ENCODE data around the gene CTSA.

The CTSA gene

GRCh38 chr20:45944151-45944964 lies 53.2 kb downstream of the CTSA start:
- H3K36me3 Mint-ChIP-seq (ENCODE audit: low read depth): peaks cover 36% of the 10 kb centered on the region
- H3K9me3 Mint-ChIP-seq: no peaks in the 10 kb centered on the region

GRCh38 chr20:45944965-45945677 lies 54.0 kb downstream of the CTSA start:
- Mint-ChIP-seq H3K4me3 (no peak overlapping the region), H3K36me3 (ENCODE audit: low read depth) (peaks cover 30% of the 10 kb centered on the region), H3K9me3 (no peaks in the 10 kb centered on the region), H3K4me1 (no peaks in the 10 kb centered on the region), H3K27me3 (ENCODE audit: low read depth, poor library complexity) (peaks cover 3% of the 10 kb centered on the region), H3K27ac (peak overlapping the region; percentile 83)
- no peak for DNase-seq
- no peak for TF ChIP-seq CTCF (IDR thresholded peaks at IDR 0.05)

More at GRCh38 chr20:45944151-45944964, 53.2 kb downstream of the CTSA start:
- Mint-ChIP-seq H3K27ac (peak overlapping the region; percentile 83), H3K4me1 (peaks cover 5% of the 10 kb centered on the region), H3K4me3 (no peak overlapping the region), H3K27me3 (ENCODE audit: low read depth, poor library complexity) (peaks cover 3% of the 10 kb centered on the region)
- DNase-seq: no peak
- no peak for TF ChIP-seq CTCF (IDR thresholded peaks at IDR 0.05)

- Mint-ChIP-seq H3K27ac (no peak overlapping the region), H3K9me3 (no peaks in the 10 kb centered on the region), H3K4me1 (no peaks in the 10 kb centered on the region), H3K36me3 (ENCODE audit: low read depth) (peaks cover 28% of the 10 kb centered on the region), H3K27me3 (ENCODE audit: low read depth, poor library complexity) (peaks cover 3% of the 10 kb centered on the region), H3K4me3 (no peak overlapping the region)
- no peak for TF ChIP-seq CTCF (IDR thresholded peaks at IDR 0.05)
- no peak for DNase-seq
Measured at GRCh38 chr20:45945678-45946148, 54.6 kb downstream of the CTSA start.

GRCh38 chr20:45946149-45946970 lies 55.2 kb downstream of the CTSA start:
- no peaks in the 10 kb centered on the region for H3K9me3 Mint-ChIP-seq
- H3K27me3 Mint-ChIP-seq (ENCODE audit: low read depth, poor library complexity): peaks cover 3% of the 10 kb centered on the region
- H3K27ac Mint-ChIP-seq: no peak overlapping the region
- peaks cover 28% of the 10 kb centered on the region for H3K36me3 Mint-ChIP-seq (ENCODE audit: low read depth)
- no peaks in the 10 kb centered on the region for H3K4me1 Mint-ChIP-seq
- no peak overlapping the region for H3K4me3 Mint-ChIP-seq
- no peak for DNase-seq
- TF ChIP-seq CTCF (IDR thresholded peaks at IDR 0.05): no peak

GRCh38 chr20:45947110-45947866 lies 56.2 kb downstream of the CTSA start:
- Mint-ChIP-seq H3K27ac (no peak overlapping the region), H3K36me3 (ENCODE audit: low read depth) (peaks cover 35% of the 10 kb centered on the region), H3K9me3 (no peaks in the 10 kb centered on the region), H3K27me3 (ENCODE audit: low read depth, poor library complexity) (peaks cover 3% of the 10 kb centered on the region), H3K4me1 (no peaks in the 10 kb centered on the region), H3K4me3 (no peak overlapping the region)
- no peak for DNase-seq
- TF ChIP-seq CTCF (IDR thresholded peaks at IDR 0.05): no peak
